Loucy (cell line): ENCODE data around the gene PHC1.

Source experiments
- CTCF ChIP-seq: fragments of 200-600 bp; sonication (generic); conservative IDR thresholded peaks from 2 replicates; pipeline ENCODE4 v1.5.1; 2014; ENCODE audit warnings: mild to moderate bottlenecking, antibody characterized with exemption, low read length
- EZH2phosphoT487 ChIP-seq: fragments of 200-600 bp; IDR thresholded peaks from 2 replicates; pipeline ENCODE4 v1.6.1; 2018; ENCODE audit warnings: antibody characterized with exemption, mild to moderate bottlenecking, moderate library complexity, borderline replicate concordance

GRCh38 chr12:8958066-8958465 is 43.8 kb downstream of the PHC1 start:
- TF ChIP-seq CTCF (no peak), EZH2phosphoT487 (no peak)
